GM06990 (cell line): ENCODE measurements around the gene SLC44A1.

Source experiments
- DNase-seq: peaks from one replicate; pipeline ENCODE4 v3.0.0-alpha.2; 2011; ENCODE audit not compliant: insufficient read length; ENCODE audit errors: extremely low read depth
- H3K27me3 ChIP-seq: replicated peaks from 2 replicates; pipeline ENCODE4 v1.6.0; 2011; ENCODE audit warnings: low read length; ENCODE audit not compliant: control insufficient read depth, insufficient read depth
- H3K36me3 ChIP-seq: 2 replicates; pipeline ENCODE4 v1.5.1; 2011; ENCODE audit warnings: low read length; ENCODE audit not compliant: control insufficient read depth, insufficient read depth
- H3K4me3 ChIP-seq: replicated peaks from 2 replicates; pipeline ENCODE4 v1.5.1; 2011; ENCODE audit warnings: low read depth, mild to moderate bottlenecking, control low read depth, low read length
- CTCF ChIP-seq: IDR thresholded peaks from 2 replicates; pipeline ENCODE4 v1.5.1; 2011; ENCODE audit warnings: low read length, control low read depth, mild to moderate bottlenecking, inconsistent platforms; ENCODE audit not compliant: insufficient read depth, poor library complexity, severe bottlenecking

The SLC44A1 gene

DNA sequence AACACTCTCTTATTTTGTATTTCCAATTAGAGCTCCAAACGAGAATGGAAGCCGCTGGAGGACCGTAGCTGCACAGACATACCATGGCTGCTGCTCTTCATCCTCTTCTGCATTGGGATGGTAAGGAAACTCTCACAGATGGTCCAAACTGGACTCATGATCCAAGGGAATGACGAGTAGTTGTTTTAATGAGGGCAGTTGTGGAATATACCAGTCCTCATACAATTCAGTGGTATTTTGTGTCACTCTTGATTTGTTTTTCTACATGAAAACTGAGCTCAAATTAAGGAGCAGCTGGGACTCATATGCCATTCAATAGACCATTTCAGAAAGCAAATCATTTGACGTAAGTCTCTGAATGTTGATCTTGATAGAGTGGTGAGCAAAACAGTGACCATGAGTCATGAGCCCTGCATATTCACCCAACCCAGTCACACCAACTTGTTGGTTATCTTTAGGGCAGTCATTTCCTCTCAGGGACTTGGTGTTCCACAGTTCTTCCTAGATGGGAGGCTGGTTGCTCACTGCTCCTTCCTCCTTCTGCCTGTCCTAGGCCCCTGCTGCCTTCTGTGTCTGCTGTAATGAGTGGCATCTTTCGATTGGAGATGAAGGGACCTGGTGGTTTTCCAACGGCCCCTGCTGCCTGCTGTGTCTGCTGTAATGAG is 54.9 kb downstream of the SLC44A1 start:
- Histone ChIP-seq H3K4me3 (no peak overlapping the region), H3K36me3 (no peaks in the 10 kb centered on the region; the same call in 1 of the 2 replicates), H3K27me3 (no peaks in the 10 kb centered on the region)
- no peak for DNase-seq
- no peak for TF ChIP-seq CTCF

DNA sequence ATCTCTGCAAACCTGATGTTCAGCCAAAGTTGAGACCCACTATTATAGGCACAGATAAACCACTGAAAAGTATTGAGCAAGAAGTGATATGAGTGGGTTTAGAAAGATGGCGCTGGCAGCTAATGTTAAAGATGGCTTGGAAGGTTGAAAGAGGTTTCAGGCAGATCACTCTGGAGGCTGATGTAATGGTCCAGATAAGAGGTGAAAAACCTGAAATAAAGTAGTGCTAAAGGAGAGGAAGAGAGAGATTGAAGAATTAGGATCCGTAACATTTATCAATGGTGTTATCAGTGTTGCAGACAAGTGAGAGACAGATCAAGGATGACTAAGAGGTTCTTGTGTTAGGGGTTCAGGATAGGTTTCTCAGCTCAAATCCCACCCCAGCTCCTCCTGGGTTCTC is 58.3 kb downstream of the SLC44A1 start:
- no peak for DNase-seq
- TF ChIP-seq CTCF = no peak
- Histone ChIP-seq H3K4me3 (no peak overlapping the region), H3K36me3 (no peaks in the 10 kb centered on the region; the same call in 1 of the 2 replicates), H3K27me3 (no peaks in the 10 kb centered on the region)

DNA sequence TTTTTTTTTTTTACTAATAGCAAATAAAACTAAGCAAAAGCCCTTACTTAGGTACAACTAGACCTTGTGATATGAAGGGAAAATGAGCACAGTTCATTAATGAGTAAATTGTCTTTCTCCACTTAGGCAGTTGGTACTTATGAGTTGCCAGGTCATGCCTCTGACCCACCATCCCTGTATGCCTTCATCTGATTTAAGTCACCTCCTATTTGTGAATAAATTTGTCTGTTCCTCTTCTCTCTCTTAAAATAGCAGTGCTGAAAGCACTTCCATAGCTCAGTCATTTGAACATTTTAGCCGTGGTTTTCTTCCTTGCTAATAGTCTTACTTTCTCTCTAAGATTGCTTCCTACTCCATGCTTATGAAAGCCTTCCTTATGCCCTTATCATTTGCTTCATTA is 61.4 kb downstream of the SLC44A1 start:
- no peak for DNase-seq
- no peaks in the 10 kb centered on the region for H3K27me3 ChIP-seq
- no peak overlapping the region for H3K4me3 ChIP-seq
- H3K36me3 ChIP-seq = no peaks in the 10 kb centered on the region
- TF ChIP-seq CTCF = no peak

- TF ChIP-seq CTCF = no peak
- no peaks in the 10 kb centered on the region for H3K27me3 ChIP-seq
- H3K4me3 ChIP-seq = no peak overlapping the region
- DNase-seq = no peak
- H3K36me3 ChIP-seq = no peaks in the 10 kb centered on the region
These were observed 62.1 kb downstream of the SLC44A1 start for GRCh38 chr9:105306351-105307140.

DNA sequence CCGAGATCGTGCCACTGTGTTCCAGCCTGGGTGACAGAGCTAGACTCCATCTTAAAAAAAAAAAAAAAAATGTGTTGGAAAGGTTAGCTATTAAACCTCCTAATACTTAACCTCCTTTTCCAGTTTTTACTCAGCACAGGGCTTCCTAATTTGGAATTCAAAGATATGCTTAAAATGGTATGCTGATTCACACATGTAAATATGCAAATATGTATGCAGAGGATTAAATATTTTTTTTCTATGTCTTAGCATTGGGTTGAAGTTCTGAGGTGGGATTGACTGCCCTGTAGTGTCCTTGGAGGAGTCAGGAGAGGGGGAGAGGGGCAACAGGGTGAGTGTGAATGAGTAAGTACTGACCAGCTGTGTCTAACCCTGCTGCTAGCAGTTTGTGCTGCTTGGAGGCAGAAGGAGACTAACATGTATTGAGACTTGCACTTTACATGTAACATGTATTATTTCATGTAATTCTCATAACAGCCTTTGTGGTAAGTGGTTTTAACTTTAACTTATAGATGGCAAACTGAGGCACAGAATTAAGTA is 63.2 kb downstream of the SLC44A1 start:
- no peaks in the 10 kb centered on the region for H3K27me3 ChIP-seq
- H3K36me3 ChIP-seq = no peaks in the 10 kb centered on the region
- no peak for DNase-seq
- no peak overlapping the region for H3K4me3 ChIP-seq
- TF ChIP-seq CTCF = no peak
